PC-9 (cell line): ENCODE results near the gene SDK2. TPM values are rescaled to one million over a fixed set of nuclear protein-coding genes. Genes with fewer than 3 reads are reported as not detected.

Source experiments
- BruUV-seq: library from RNA; stranded (reverse); fragments of 400-500 nt; replicated peaks from 2 replicates; lab custom pipeline; 2021; lab: Mats Ljungman, UMichigan
- CTCF ChIA-PET: fragments of 300-600 bp; sonication (Branson Sonifier 250); formaldehyde crosslinking; loops from one replicate; lab custom pipeline; 2022; ENCODE audit warnings: antibody characterized with exemption; lab: Charles Lee
- POLR2A ChIA-PET: fragments of 300-600 bp; sonication (Branson Sonifier 250); formaldehyde crosslinking; loops from one replicate; lab custom pipeline; 2022; ENCODE audit warnings: antibody characterized with exemption; ENCODE audit not compliant: unreplicated experiment; lab: Charles Lee
- DNase-seq, 2 experiments: peaks; one replicate each; pipeline versions ENCODE4 v3.0.0 to v3.0.0-alpha.2; 2015 to 2022; ENCODE audit warnings: mixed read lengths in 1 of 2
- H2AFZ ChIP-seq: fragments of 200-600 bp; sonication (generic); 2 replicates; pipeline ENCODE4 v1.8.1; 2017; ENCODE audit warnings: antibody characterized with exemption
- H3F3A ChIP-seq: fragments of 200-600 bp; sonication (generic); 2 replicates; pipeline ENCODE4 v1.8.1; 2017; ENCODE audit warnings: antibody characterized with exemption, mild to moderate bottlenecking, low read depth; ENCODE audit not compliant: insufficient read depth
- H3K27ac ChIP-seq: fragments of 200-600 bp; sonication (generic); 2 replicates; pipeline ENCODE4 v1.6.1; 2016; ENCODE audit warnings: mixed run types
- H3K27me3 ChIP-seq: fragments of 200-600 bp; sonication (generic); 2 replicates; pipeline ENCODE4 v1.6.1; 2016; ENCODE audit warnings: low read depth, mixed run types; ENCODE audit not compliant: insufficient read depth
- H3K36me3 ChIP-seq: fragments of 200-600 bp; sonication (generic); 2 replicates; pipeline ENCODE4 v1.6.1; 2016; ENCODE audit warnings: low read depth, mixed run types
- H3K4me1 ChIP-seq: fragments of 200-600 bp; sonication (generic); replicated peaks from 2 replicates; pipeline ENCODE4 v1.6.1; 2016; ENCODE audit warnings: mixed run types; ENCODE audit not compliant: insufficient read depth
- H3K4me2 ChIP-seq: fragments of 200-600 bp; sonication (generic); 2 replicates; pipeline ENCODE4 v1.6.1; 2017; ENCODE audit warnings: mixed run types
- H3K4me3 ChIP-seq: fragments of 200-600 bp; sonication (generic); 2 replicates; pipeline ENCODE4 v1.6.1; 2016; ENCODE audit warnings: mixed run types
- H3K79me2 ChIP-seq: fragments of 200-600 bp; sonication (generic); 2 replicates; pipeline ENCODE4 v1.6.1; 2017; ENCODE audit warnings: low read depth, mixed run types
- H3K9me2 ChIP-seq: fragments of 200-600 bp; sonication (generic); 2 replicates; pipeline ENCODE4 v1.8.1; 2017; ENCODE audit warnings: mild to moderate bottlenecking; ENCODE audit not compliant: insufficient read depth
- H3K9me3 ChIP-seq: fragments of 200-600 bp; sonication (generic); 2 replicates; pipeline ENCODE4 v1.8.1; 2016; ENCODE audit warnings: low read depth; ENCODE audit not compliant: insufficient read depth
- H4K20me1 ChIP-seq: fragments of 200-600 bp; sonication (generic); 2 replicates; pipeline ENCODE4 v1.8.1; 2017; ENCODE audit not compliant: insufficient read depth
- CTCF ChIP-seq: fragments of 200-600 bp; sonication (generic); conservative IDR thresholded peaks from 2 replicates; pipeline ENCODE4 v1.6.1; 2017; ENCODE audit warnings: mixed run types, antibody characterized with exemption, mild to moderate bottlenecking, moderate library complexity
- EZH2 ChIP-seq: fragments of 200-600 bp; sonication (generic); IDR thresholded peaks from 2 replicates; pipeline ENCODE4 v1.8.0; 2017; ENCODE audit warnings: antibody characterized with exemption, low read depth
- intact Hi-C: fragments of 100-400 bp; cut with micrococcal nuclease; formaldehyde crosslinking; loops from one replicate; pipeline ENCODE4 v1.10.0; 2022; ENCODE audit not compliant: unreplicated experiment
- total RNA-seq: library from RNA; stranded (reverse); gene quantifications from 2 replicates; pipeline ENCODE4 v1.2.3, GENCODE V29; 2021

SDK2 gene
- total RNA-seq, 1 experiment from 2014 or later = 0.04 TPM

GRCh38 chr17:73643001-73643851 lies 1.0 kb downstream of the SDK2 start:
- CTCF ChIA-PET = no interaction called here
- Histone ChIP-seq H3K4me3 (no peak overlapping the region), H2AFZ (no peak overlapping the region)

GRCh38 chr17:73642659-73643000 lies 1.6 kb downstream of the SDK2 start:
- peaks cover 60% of the 10 kb centered on the region for H3K27me3 ChIP-seq
- H3K4me2 ChIP-seq = no peak overlapping the region
- no peaks in the 10 kb centered on the region for H4K20me1 ChIP-seq
- H3K4me1 ChIP-seq = no peaks in the 10 kb centered on the region
- H3F3A ChIP-seq = no peaks in the 10 kb centered on the region
- DNase-seq = no peak
- CTCF ChIA-PET = no interaction called here
- no TSS peak for BruUV-seq
- no peaks in the 10 kb centered on the region for H3K9me3 ChIP-seq
- H3K9me2 ChIP-seq = no peaks in the 10 kb centered on the region
- intact Hi-C loops = no loop called here
- H3K27ac ChIP-seq = no peak overlapping the region
- H3K79me2 ChIP-seq = no peaks in the 10 kb centered on the region
- no peaks in the 10 kb centered on the region for H3K36me3 ChIP-seq
- TF ChIP-seq EZH2 (no peak), CTCF (no peak)
- POLR2A ChIA-PET = no interaction called here
- H2AFZ ChIP-seq = no peak overlapping the region
- no peak overlapping the region for H3K4me3 ChIP-seq

More at GRCh38 chr17:73643001-73643851, 1.0 kb downstream of the SDK2 start:
- Histone ChIP-seq H3K4me2 (no peak overlapping the region), H3K9me3 (no peaks in the 10 kb centered on the region), H3K9me2 (no peaks in the 10 kb centered on the region), H3K79me2 (no peaks in the 10 kb centered on the region), H3K27me3 (peaks cover 61% of the 10 kb centered on the region), H3K36me3 (no peaks in the 10 kb centered on the region), H3K27ac (no peak overlapping the region), H3K4me1 (no peaks in the 10 kb centered on the region), H4K20me1 (no peaks in the 10 kb centered on the region), H3F3A (no peaks in the 10 kb centered on the region)
- BruUV-seq = no TSS peak
- no peak for DNase-seq
- POLR2A ChIA-PET = no interaction called here
- no peak for TF ChIP-seq CTCF
- no peak for TF ChIP-seq EZH2
- intact Hi-C loops = no loop called here

GRCh38 chr17:73641826-73642600 lies 2.2 kb downstream of the SDK2 start:
- H3K4me3 ChIP-seq = no peak overlapping the region
- intact Hi-C loops = no loop called here
- ChIA-PET POLR2A (no interaction called here), CTCF (no interaction called here)
- no peaks in the 10 kb centered on the region for H3K9me2 ChIP-seq
- no peaks in the 10 kb centered on the region for H3F3A ChIP-seq
- no TSS peak for BruUV-seq
- no peaks in the 10 kb centered on the region for H3K36me3 ChIP-seq
- H3K9me3 ChIP-seq = no peaks in the 10 kb centered on the region
- no peak for TF ChIP-seq EZH2
- TF ChIP-seq CTCF = no peak
- H3K4me2 ChIP-seq = no peak overlapping the region
- no peak overlapping the region for H3K27ac ChIP-seq
- no peaks in the 10 kb centered on the region for H4K20me1 ChIP-seq
- H3K79me2 ChIP-seq = no peaks in the 10 kb centered on the region
- no peaks in the 10 kb centered on the region for H3K4me1 ChIP-seq
- no peak overlapping the region for H2AFZ ChIP-seq
- no peak for DNase-seq
- H3K27me3 ChIP-seq = peaks cover 60% of the 10 kb centered on the region
